Measurements from ENCODE around the gene LINGO3.

GRCh38 chr19:2266183-2266993 lies 41.6 kb downstream of the LINGO3 start:
- TF ChIP-seq CTCF (optimal IDR thresholded peaks at IDR 0.05 in 1 of 3, IDR thresholded peaks at IDR 0.05 in 1 of 3, conservative IDR thresholded peaks at IDR 0.05 in 1 of 3; ENCODE audit: extremely low read depth in 1 of 3, insufficient read depth in 2 of 3, low read length in 3 of 3) (no peak), EZH2 (IDR thresholded peaks at IDR 0.05; ENCODE audit: low read length) (no peak)

All from keratinocyte (primary cell).